Measurements from ENCODE around the gene STX1A. TPM values are rescaled to one million over a fixed set of nuclear protein-coding genes. Genes with fewer than 3 reads are reported as not detected.
A peak's percentile ranks its signal among the peaks of the same experiment; 100 is the strongest.

STX1A gene
- total and polyA plus RNA-seq, 2 of the 13 experiments (the other 11 are each of a cell fraction or from before 2014, with no cell fraction given): 6.1 to 12.2 TPM

DNA sequence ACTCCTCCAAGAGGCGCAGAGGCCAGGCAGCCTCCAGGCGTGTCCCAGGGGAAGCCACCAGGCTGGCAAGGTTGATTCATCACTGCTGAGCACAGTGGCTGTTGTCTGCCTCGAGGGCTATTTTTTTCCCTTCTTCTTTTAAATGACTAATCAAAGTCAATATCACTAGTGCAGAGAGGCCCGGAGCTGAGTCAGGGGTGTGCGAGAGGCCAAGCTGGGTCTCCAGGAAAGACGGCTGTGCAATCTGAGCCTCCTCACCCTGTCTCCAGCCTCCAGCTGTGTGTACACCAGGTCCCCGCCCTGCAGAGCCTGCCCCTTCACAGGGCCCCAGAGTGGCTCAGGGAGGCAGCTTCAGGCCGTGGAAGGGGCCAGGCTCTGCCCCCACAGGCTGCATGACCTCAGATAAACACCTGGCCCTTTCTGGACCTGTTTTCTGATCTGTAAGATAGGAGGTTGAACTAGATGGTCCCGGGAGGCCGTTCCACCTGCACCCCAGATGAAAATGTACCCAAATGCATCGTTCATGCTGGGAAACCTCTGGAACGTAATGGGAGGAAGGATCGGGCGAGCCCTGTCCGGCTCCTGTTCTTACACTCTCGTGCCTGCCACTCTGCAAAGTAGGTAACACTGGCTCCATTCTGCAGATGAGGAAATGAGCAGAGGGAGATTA, 3.7 kb downstream of the STX1A start (continued):
- TF ChIP-seq, protein P1, sequence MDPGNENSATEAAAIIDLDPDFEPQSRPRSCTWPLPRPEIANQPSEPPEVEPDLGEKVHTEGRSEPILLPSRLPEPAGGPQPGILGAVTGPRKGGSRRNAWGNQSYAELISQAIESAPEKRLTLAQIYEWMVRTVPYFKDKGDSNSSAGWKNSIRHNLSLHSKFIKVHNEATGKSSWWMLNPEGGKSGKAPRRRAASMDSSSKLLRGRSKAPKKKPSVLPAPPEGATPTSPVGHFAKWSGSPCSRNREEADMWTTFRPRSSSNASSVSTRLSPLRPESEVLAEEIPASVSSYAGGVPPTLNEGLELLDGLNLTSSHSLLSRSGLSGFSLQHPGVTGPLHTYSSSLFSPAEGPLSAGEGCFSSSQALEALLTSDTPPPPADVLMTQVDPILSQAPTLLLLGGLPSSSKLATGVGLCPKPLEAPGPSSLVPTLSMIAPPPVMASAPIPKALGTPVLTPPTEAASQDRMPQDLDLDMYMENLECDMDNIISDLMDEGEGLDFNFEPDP (CRISPR knock-in tag; conservative IDR thresholded peaks at IDR 0.05): no peak
- TF ChIP-seq ZBTB1 (CRISPR knock-in tag; IDR thresholded peaks at IDR 0.05; ENCODE audit: borderline replicate concordance): no peak
- 0 out of 2 replicates have a peak, but pooled peaks have one; percentile 29 for TF ChIP-seq DMAP1 (CRISPR knock-in tag; IDR thresholded peaks at IDR 0.05)
- 0 out of 2 replicates have a peak, but pooled peaks have one; percentile 9 for TF ChIP-seq MEIS2 (CRISPR knock-in tag; IDR thresholded peaks at IDR 0.05)
- TF ChIP-seq, protein P2, sequence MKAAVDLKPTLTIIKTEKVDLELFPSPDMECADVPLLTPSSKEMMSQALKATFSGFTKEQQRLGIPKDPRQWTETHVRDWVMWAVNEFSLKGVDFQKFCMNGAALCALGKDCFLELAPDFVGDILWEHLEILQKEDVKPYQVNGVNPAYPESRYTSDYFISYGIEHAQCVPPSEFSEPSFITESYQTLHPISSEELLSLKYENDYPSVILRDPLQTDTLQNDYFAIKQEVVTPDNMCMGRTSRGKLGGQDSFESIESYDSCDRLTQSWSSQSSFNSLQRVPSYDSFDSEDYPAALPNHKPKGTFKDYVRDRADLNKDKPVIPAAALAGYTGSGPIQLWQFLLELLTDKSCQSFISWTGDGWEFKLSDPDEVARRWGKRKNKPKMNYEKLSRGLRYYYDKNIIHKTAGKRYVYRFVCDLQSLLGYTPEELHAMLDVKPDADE (CRISPR knock-in tag; IDR thresholded peaks at IDR 0.05): no peak
- peak; percentile 81 for TF ChIP-seq RXRB (CRISPR knock-in tag; IDR thresholded peaks at IDR 0.05; ENCODE audit: borderline replicate concordance)
- TF ChIP-seq, protein P3, sequence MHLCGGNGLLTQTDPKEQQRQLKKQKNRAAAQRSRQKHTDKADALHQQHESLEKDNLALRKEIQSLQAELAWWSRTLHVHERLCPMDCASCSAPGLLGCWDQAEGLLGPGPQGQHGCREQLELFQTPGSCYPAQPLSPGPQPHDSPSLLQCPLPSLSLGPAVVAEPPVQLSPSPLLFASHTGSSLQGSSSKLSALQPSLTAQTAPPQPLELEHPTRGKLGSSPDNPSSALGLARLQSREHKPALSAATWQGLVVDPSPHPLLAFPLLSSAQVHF (CRISPR knock-in tag; IDR thresholded peaks at IDR 0.05): no peak
- TF ChIP-seq, protein P4, sequence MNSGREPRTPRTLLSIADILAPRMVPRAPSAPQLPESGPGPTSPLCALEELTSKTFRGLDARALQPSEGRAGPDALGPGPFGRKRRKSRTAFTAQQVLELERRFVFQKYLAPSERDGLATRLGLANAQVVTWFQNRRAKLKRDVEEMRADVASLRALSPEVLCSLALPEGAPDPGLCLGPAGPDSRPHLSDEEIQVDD (CRISPR knock-in tag; IDR thresholded peaks at IDR 0.05; ENCODE audit: borderline replicate concordance): no peak
- TF ChIP-seq, protein P5, sequence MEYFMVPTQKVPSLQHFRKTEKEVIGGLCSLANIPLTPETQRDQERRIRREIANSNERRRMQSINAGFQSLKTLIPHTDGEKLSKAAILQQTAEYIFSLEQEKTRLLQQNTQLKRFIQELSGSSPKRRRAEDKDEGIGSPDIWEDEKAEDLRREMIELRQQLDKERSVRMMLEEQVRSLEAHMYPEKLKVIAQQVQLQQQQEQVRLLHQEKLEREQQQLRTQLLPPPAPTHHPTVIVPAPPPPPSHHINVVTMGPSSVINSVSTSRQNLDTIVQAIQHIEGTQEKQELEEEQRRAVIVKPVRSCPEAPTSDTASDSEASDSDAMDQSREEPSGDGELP (IDR thresholded peaks at IDR 0.05; ENCODE audit: borderline replicate concordance, low read depth): peak; percentile 99
- TF ChIP-seq ZNF614 (CRISPR knock-in tag; IDR thresholded peaks at IDR 0.05; ENCODE audit: borderline replicate concordance): 0 out of 2 replicates have a peak, but pooled peaks have one; percentile 14
- TF ChIP-seq, protein P6, sequence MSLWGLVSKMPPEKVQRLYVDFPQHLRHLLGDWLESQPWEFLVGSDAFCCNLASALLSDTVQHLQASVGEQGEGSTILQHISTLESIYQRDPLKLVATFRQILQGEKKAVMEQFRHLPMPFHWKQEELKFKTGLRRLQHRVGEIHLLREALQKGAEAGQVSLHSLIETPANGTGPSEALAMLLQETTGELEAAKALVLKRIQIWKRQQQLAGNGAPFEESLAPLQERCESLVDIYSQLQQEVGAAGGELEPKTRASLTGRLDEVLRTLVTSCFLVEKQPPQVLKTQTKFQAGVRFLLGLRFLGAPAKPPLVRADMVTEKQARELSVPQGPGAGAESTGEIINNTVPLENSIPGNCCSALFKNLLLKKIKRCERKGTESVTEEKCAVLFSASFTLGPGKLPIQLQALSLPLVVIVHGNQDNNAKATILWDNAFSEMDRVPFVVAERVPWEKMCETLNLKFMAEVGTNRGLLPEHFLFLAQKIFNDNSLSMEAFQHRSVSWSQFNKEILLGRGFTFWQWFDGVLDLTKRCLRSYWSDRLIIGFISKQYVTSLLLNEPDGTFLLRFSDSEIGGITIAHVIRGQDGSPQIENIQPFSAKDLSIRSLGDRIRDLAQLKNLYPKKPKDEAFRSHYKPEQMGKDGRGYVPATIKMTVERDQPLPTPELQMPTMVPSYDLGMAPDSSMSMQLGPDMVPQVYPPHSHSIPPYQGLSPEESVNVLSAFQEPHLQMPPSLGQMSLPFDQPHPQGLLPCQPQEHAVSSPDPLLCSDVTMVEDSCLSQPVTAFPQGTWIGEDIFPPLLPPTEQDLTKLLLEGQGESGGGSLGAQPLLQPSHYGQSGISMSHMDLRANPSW (CRISPR knock-in tag; IDR thresholded peaks at IDR 0.05; ENCODE audit: borderline replicate concordance): no peak
- TF ChIP-seq ZC3H13 (CRISPR knock-in tag; IDR thresholded peaks at IDR 0.05): no peak
- no peak for TF ChIP-seq ZNF577 (CRISPR knock-in tag; IDR thresholded peaks at IDR 0.05; ENCODE audit: borderline replicate concordance, low read depth)
- TF ChIP-seq, protein P7, sequence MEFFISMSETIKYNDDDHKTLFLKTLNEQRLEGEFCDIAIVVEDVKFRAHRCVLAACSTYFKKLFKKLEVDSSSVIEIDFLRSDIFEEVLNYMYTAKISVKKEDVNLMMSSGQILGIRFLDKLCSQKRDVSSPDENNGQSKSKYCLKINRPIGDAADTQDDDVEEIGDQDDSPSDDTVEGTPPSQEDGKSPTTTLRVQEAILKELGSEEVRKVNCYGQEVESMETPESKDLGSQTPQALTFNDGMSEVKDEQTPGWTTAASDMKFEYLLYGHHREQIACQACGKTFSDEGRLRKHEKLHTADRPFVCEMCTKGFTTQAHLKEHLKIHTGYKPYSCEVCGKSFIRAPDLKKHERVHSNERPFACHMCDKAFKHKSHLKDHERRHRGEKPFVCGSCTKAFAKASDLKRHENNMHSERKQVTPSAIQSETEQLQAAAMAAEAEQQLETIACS (CRISPR knock-in tag; IDR thresholded peaks at IDR 0.05): no peak
- TF ChIP-seq MXI1 (IDR thresholded peaks at IDR 0.05; ENCODE audit: borderline replicate concordance, low read depth, low read length): peak; percentile 56; the same call in 1 of the 3 replicates
- no peak for TF ChIP-seq BRD4 (CRISPR knock-in tag; IDR thresholded peaks at IDR 0.05)
- TF ChIP-seq ZNF552 (CRISPR knock-in tag; IDR thresholded peaks at IDR 0.05; ENCODE audit: borderline replicate concordance): no peak
- TF ChIP-seq ZMYM2 (CRISPR knock-in tag; IDR thresholded peaks at IDR 0.05): no peak
- TF ChIP-seq TCF7 (IDR thresholded peaks at IDR 0.05; ENCODE audit: low read depth): 0 out of 2 replicates have a peak, but pooled peaks have one; percentile 11
- TF ChIP-seq MEF2D (CRISPR knock-in tag; IDR thresholded peaks at IDR 0.05): peak; percentile 66
